GM10266 (cell line): ENCODE measurements around the gene ZNF488.

Experiments used
- DNase-seq: peaks from one replicate; pipeline ENCODE4 v3.0.0; 2012; ENCODE audit errors: extremely low spot score
- TF ChIP-seq, protein P1 (sequence below): IDR thresholded peaks from 2 replicates; pipeline ENCODE4 v1.5.1; 2012; ENCODE audit warnings: mild to moderate bottlenecking, low read depth; ENCODE audit not compliant: control insufficient read depth, insufficient read depth; ENCODE audit errors: missing control alignments

The ZNF488 gene

DNA sequence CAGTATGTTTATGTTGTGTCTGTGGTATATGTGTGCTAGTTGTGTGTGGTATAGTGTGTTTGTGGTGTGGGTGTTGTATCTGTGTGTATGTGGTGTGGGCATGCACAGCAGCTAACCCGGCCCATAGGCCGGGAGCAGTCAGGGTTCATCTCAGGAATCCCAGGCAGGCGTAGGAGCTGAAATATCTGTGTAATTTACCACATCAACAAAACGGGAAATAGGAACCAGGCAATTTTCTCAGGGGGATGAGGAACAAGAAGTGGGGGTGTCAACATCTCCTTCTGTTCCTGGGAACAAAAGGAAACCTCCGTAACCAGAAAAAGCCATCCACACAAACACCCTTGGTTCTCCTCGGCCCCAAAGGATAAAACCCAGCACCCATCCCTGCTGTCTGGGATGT lies 24.5 kb upstream of the ZNF488 start:
- TF ChIP-seq, protein P1, sequence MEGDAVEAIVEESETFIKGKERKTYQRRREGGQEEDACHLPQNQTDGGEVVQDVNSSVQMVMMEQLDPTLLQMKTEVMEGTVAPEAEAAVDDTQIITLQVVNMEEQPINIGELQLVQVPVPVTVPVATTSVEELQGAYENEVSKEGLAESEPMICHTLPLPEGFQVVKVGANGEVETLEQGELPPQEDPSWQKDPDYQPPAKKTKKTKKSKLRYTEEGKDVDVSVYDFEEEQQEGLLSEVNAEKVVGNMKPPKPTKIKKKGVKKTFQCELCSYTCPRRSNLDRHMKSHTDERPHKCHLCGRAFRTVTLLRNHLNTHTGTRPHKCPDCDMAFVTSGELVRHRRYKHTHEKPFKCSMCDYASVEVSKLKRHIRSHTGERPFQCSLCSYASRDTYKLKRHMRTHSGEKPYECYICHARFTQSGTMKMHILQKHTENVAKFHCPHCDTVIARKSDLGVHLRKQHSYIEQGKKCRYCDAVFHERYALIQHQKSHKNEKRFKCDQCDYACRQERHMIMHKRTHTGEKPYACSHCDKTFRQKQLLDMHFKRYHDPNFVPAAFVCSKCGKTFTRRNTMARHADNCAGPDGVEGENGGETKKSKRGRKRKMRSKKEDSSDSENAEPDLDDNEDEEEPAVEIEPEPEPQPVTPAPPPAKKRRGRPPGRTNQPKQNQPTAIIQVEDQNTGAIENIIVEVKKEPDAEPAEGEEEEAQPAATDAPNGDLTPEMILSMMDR, result no peak
- no peak for DNase-seq

DNA sequence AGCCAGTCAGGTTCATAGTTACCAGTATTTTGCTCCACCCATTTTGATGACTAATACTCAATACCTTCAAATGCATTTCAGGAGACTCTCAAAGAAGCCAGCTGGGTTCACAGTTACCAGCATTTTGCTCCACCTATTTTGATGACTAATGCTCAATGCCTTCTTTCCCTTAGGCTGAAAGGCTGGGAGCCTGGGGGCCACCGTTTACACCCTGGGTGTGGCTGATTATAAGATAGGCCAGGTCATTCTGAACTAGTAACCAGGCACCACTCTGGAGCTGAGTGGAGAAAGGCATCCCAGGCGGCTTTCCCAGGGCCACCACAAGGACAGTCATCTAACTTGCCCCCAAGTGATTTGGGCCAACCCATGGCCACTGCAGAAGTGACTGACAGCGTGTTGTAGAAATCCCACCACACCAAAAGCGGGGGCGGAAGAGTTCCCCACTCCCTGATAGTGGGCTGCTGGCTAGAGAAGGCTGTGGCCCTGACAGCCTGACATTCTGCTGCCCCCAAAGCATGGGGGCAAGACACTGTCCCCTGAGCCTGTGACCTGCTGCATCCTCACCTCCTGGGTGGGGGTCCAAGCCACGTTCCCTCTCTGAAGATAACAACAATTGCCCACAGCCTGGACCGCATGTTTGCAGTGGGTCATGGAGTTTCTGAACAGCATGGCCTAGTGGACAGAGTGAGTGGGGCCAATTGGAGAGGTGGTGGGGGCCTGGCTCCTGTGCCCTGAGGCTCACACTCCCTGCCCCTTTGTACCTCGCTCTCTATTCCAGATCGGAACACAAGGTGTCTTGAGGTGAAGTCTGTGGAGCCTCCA lies 23.0 kb upstream of the ZNF488 start:
- DNase-seq, result no peak
- TF ChIP-seq, protein P1, result no peak

DNA sequence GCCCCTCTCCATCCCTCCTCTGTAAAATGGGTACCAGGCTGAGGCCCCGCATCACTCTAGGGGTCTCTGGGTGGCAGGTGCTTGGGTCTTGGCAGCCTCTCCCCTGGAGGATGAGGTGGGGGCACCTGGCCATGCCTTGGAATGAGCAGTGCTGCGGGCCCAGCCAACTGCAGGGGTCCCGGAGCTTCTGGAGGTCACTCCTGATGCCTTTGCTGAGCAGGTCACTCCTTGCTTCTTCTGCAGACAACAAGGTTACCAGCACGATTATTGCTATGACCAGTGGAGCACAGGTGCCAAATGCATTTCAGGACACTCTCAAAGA lies 22.4 kb upstream of the ZNF488 start:
- TF ChIP-seq, protein P1, result no peak
- DNase-seq, result no peak

DNA sequence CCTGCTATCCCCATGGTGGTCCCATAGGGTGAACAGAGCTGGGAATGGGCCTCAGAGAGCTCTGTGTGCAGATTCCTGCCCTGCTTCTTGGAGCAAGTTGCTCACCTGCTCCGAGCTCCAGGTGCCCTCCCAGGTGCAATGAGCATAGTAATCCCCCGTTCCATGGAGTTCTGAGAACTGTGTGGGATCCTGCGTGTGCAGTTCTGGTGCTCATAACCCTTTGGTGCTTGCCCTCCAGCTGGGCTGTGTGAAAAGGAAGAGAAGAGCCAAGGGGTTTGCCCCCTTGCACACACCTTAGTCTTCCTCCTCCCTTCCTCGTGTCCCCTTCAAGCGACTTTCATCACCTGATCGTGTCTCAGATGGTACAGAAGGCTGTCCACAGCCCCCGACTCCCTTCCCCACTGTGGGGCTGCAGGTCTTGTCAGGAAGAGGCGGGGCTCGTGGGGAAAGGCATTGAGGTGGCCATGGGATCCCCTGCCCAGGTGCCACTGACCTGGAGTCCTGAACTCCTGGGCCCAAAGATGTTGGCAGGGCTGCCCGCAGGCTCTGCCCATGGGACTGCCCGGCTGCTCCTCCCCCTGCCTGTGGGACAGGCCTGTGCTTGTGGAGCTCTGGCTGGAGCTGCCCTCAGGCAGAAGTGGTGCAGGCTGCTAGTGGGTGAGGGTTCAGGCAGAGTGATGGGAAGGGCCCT lies 21.9 kb upstream of the ZNF488 start:
- DNase-seq, result no peak
- TF ChIP-seq, protein P1, result no peak

DNA sequence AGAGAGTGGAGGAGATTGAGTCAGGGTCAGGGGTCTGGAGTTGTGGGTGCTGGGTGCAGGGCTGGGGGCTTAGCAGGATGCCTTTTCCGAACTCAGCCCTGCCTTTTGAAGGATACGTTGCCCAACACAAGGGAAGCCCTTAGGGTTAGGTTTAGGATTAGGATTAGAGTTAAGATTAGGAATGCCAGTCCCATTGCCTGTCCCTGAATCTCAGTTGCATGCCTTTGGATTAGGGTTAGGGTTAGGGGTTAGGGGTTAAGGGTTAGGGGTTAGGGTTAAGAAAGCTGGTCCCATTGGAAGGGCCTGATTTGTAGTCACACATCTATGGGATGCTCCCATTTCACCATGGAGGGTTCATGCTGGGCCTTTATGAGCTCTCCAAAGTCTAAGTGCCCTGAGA lies 20.8 kb upstream of the ZNF488 start:
- DNase-seq, result no peak
- TF ChIP-seq, protein P1, result no peak

DNA sequence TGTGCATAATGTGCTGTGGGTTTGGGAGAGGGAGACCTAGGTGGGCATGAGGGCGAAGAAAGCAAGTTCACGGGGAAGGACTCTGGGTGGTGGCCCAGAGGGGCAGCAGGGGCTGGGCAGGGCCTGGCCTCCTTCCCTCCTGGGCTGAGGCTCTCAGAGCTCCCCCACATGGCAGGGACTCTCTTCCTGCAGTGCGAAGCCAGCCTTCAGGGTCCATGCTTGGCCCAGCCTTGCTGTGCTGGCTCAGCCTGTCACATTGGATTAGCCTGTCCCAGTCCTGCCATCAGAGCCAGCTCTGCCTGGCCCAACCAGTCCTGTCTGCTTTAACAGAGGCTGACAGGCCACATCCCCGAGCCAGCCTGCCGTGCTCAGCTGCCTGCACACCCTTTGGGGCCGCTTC lies 20.4 kb upstream of the ZNF488 start:
- TF ChIP-seq, protein P1, result no peak
- DNase-seq, result no peak

DNA sequence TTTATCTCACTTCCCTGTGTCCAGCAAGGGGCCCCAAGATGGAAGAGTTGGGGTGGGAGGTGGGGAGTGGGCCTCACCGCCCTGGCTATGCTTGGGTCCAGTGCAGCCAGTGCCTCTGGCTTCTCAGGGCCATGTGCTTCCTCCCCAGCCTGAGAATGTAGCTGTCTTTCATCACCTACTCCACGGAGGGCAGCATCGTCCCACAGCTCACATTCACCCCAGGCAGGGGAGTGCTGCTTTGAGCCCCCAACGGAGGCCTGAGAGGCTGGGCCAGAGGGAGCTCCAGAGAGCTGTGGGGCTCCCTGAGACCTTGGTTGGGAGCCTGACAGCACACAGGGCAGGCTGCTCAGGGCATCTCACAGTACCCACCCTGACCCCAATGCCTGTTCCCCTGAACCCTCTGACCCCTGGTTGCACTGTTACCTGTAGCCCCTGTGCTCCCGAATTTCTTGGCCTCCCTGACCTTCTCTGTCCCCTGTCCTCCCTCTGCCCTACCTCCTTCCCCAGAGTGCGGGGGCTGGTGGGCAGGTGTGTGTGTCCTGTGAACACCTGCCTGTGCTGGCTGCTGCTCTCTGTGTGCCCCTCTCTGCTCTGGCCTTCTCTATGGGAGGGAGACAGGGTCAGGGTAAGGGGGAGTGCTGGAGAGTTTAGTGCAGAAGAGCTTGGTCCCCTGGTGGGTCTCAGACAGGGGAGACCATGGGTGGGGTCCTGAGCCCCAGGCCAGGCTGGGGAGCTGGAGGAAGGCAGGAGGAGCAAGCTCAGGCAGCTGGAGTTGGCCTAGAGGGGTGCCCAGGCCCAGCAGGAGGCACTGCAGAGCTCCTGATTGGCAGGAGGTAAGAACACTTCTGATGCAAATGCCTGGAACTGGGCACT lies 19.6 kb upstream of the ZNF488 start:
- DNase-seq, result no peak
- TF ChIP-seq, protein P1, result peak; percentile 6
